Lower lobe of right lung (tissue), 2 donors: ENCODE measurements around the gene CHP1. TPM values are rescaled to one million over a fixed set of nuclear protein-coding genes. Genes with fewer than 3 reads are reported as not detected.
"Not testable (repeated sequence)": the region's sequence is repeated elsewhere in the genome, so short reads cannot be mapped to it uniquely, and the experiment has no call there.

ENCODE experiments used
- ATAC-seq, 2 donors: fragments of 200-7000 bp; cut with Tn5 transposase; one replicate each; pipeline ENCODE4 v1.9.1; 2020 to 2022; ENCODE audit warnings: mild to moderate bottlenecking in 2 of 2, moderate library complexity in 2 of 2
- DNase-seq: peaks from one replicate; pipeline ENCODE4 v3.0.0-alpha.2; 2020
- H3K27ac ChIP-seq: fragments of 200-600 bp; one replicate; pipeline ENCODE4 v1.8.0; 2022
- H3K27me3 ChIP-seq: fragments of 200-600 bp; one replicate; pipeline ENCODE4 v1.8.0; 2022; ENCODE audit warnings: low read depth
- H3K36me3 ChIP-seq: fragments of 200-600 bp; one replicate; pipeline ENCODE4 v1.8.0; 2022; ENCODE audit warnings: mild to moderate bottlenecking
- H3K4me1 ChIP-seq: fragments of 200-600 bp; one replicate; pipeline ENCODE4 v1.8.0; 2022
- H3K4me3 ChIP-seq: fragments of 200-600 bp; one replicate; pipeline ENCODE4 v1.8.0; 2022; ENCODE audit warnings: mild to moderate bottlenecking
- H3K9me3 ChIP-seq: fragments of 200-600 bp; one replicate; pipeline ENCODE4 v1.8.0; 2022
- intact Hi-C: fragments of 100-400 bp; cut with DNase I; formaldehyde crosslinking; loops from one replicate; pipeline ENCODE4 v1.11.0; 2022
- total RNA-seq: library from RNA; stranded (reverse); fragmentation: NEBNext Ultra II Directional; extraction: Animal tissue kit (Norgen Biotek cat#: 25700); gene quantifications from one replicate; pipeline ENCODE4 v1.2.1, GENCODE V29; 2021
- TF ChIP-seq, protein P1 (sequence below): fragments of 200-600 bp; IDR thresholded peaks from one replicate; pipeline ENCODE4 v1.8.0; 2022; ENCODE audit warnings: antibody characterized with exemption, mild to moderate bottlenecking
- donor health status: DM: no; HTN: yes; CAD: no; lungs with severe emphysema.

CHP1 gene
- total RNA-seq, 1 donor from 2014 or later: 159 TPM

DNA sequence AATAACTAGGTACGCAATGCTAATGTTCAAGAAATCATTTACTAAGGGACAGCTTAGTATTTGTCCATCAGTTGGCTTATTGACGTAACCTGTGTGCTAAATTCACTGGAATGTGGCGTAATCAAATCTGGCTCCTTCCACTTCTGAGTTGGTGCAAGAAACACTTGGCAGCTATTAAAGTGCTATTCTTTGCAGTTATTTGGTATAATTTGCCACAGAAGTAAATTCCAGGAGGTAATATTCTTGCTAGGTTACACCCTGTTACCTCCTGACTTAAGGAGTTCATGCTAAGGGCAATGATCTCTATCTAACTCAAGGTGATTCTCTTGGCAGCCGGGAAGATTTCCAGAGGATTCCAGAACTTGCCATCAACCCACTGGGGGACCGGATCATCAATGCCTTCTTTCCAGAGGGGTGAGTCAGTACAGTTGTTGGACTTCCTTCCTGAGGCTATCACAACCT is 25.5 kb downstream of the CHP1 start:
- peak; percentile 81 to 88 for ATAC-seq
- intact Hi-C loops: no loop called here
- Histone ChIP-seq H3K4me3 (no peak overlapping the region), H3K4me1 (peaks cover 27% of the 10 kb centered on the region), H3K27ac (peak overlapping the region; percentile 54), H3K9me3 (no peaks in the 10 kb centered on the region), H3K36me3 (peaks cover 31% of the 10 kb centered on the region), H3K27me3 (no peaks in the 10 kb centered on the region)
- no peak for DNase-seq
- TF ChIP-seq, protein P1, sequence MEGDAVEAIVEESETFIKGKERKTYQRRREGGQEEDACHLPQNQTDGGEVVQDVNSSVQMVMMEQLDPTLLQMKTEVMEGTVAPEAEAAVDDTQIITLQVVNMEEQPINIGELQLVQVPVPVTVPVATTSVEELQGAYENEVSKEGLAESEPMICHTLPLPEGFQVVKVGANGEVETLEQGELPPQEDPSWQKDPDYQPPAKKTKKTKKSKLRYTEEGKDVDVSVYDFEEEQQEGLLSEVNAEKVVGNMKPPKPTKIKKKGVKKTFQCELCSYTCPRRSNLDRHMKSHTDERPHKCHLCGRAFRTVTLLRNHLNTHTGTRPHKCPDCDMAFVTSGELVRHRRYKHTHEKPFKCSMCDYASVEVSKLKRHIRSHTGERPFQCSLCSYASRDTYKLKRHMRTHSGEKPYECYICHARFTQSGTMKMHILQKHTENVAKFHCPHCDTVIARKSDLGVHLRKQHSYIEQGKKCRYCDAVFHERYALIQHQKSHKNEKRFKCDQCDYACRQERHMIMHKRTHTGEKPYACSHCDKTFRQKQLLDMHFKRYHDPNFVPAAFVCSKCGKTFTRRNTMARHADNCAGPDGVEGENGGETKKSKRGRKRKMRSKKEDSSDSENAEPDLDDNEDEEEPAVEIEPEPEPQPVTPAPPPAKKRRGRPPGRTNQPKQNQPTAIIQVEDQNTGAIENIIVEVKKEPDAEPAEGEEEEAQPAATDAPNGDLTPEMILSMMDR: no peak

DNA sequence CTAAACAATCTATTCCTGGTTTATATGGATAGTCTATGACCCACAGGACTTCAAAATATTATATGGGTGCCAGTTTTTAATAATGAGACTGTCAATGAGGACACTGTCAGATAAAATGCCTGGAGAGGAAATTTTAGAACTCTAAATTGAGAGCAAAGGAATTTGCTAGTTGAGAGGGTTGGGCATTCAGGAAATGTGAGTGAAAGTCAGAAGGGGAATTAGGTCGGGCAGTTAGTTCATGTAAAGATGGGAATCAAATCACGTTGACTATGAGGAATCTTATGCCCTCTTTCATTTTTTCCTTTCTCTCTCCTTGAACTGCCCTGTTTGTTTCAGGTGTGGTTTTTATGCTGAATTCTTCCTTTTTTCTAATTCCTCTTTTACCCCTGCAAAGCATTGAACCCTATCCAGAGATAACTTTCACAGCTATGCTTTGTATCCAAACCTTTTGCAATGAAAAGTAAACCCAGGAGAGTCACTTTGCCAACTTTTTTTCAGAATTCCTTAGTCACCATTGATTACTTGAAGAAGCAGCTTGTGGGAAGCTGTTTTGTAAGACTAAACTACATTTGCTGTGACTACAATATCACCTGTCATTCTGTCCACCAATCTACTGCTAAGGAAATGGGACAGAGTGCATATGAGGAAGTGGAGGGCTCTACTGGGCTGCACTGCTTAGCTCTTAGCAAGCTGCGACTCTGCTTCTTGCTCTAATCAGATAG is 27.8 kb downstream of the CHP1 start:
- intact Hi-C loops: no loop called here
- H3K36me3 ChIP-seq: peaks cover 39% of the 10 kb centered on the region
- ATAC-seq (peak; percentile 74 to 85), DNase-seq (peak; percentile 50)
- no peak overlapping the region for H3K4me3 ChIP-seq
- peaks cover 38% of the 10 kb centered on the region for H3K4me1 ChIP-seq
- peak overlapping the region; percentile 59 for H3K27ac ChIP-seq
- H3K9me3 ChIP-seq: no peaks in the 10 kb centered on the region
- no peaks in the 10 kb centered on the region for H3K27me3 ChIP-seq
- TF ChIP-seq, protein P1: no peak

DNA sequence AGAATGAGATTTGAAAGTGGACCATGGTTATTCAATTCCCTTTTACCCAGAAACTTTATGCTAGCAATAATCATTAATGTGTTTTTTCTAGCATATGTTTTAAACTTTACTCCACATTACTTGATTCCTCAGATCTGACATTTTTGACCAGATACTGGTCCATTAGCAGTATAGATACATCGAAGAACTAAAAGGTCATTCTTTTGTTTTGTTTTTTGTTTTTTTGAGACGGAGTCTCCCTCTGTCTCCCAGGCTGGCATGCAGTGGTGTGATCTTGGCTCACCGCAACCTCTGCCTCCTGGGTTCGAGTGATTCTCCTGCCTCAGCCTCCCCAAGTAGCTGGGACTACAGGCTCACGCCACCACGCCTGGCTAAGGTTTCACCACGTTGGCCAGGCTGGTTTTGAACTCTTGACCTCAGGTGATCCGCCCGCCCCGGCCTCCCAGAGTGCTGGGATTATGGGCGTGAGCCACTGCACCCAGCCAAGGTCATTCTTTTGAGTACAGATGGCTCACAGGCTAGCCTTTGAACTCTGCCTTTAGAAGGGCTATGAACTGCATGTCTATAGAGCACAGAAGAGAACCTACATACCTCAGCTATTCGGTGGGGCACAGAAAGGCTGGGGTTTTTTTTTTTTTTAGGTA is 28.6 kb downstream of the CHP1 start:
- Histone ChIP-seq H3K9me3 (no peaks in the 10 kb centered on the region), H3K4me3 (no peak overlapping the region), H3K36me3 (peaks cover 43% of the 10 kb centered on the region), H3K27me3 (no peaks in the 10 kb centered on the region), H3K27ac (peak overlapping the region; percentile 59), H3K4me1 (peaks cover 45% of the 10 kb centered on the region)
- DNase-seq (no peak), ATAC-seq (no peak)
- intact Hi-C loops: no loop called here
- TF ChIP-seq, protein P1: no peak

DNA sequence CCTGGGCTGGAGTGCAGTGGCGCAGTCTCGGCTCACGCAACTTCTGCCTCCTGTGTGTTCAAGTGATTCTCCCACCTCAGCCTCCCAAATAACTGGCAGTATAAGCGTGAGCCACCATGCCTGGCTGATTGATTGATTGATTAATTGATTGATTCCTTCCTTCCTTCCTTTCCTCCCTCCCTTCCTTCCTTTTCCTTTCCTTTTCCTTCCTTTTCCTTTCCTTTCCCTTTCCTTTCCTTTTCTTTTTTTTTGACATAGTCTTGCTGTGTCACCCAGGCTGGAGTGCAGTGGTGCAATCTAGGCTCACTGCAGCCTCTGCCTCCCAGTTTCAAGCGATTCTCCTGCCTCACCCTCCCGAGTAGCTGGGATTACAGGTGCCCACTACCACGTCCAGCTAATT is 29.9 kb downstream of the CHP1 start:
- H3K9me3 ChIP-seq, H3K27me3 ChIP-seq, ATAC-seq, intact Hi-C loops, H3K27ac ChIP-seq, DNase-seq, H3K4me3 ChIP-seq: not testable (repeated sequence)
- H3K4me1 ChIP-seq: peaks cover 45% of the 10 kb centered on the region
- peaks cover 51% of the 10 kb centered on the region for H3K36me3 ChIP-seq

DNA sequence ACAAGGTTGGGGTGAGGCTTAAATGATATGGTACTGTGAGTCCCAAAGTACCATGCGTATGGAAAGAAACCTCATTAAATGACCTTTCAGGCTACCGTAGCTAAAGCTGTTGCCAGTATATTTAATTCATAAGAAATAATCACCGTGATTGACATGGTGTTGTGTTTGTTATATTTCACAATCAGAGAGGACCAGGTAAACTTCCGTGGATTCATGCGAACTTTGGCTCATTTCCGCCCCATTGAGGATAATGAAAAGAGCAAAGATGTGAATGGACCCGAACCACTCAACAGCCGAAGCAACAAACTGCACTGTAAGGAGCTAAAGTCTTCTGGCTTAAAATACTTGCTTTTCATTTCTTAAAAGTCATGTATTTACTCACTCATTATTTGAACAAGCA is 31.5 kb downstream of the CHP1 start:
- no peak overlapping the region for H3K27ac ChIP-seq
- no peaks in the 10 kb centered on the region for H3K9me3 ChIP-seq
- no peak for DNase-seq
- ATAC-seq: peak in 1 of 2 donors; percentile 24
- H3K4me1 ChIP-seq: peaks cover 38% of the 10 kb centered on the region
- no peaks in the 10 kb centered on the region for H3K27me3 ChIP-seq
- no peak overlapping the region for H3K4me3 ChIP-seq
- H3K36me3 ChIP-seq: peaks cover 55% of the 10 kb centered on the region
- intact Hi-C loops: no loop called here
- TF ChIP-seq, protein P1: no peak

DNA sequence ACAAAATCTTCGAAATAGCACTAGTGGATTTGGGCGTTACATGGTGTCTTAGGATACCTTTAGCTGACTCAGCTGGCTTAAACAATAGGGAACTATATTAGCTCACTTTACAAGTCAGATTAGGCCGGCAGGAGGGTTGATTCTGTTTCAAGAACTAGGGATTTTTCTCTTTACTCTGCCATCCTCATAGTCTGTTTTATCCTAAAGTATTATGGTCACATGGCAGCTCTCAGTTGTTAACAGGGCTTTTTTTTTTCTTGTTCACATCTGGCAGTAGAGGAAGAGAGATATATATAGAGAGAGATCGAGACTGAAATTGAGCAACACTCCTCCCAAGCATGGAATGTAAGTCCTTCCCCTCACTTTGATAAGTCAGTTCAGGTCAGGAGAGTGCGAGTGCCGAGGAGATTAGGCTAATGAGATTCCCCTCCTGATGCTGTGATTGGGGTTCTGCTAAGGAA is 32.9 kb downstream of the CHP1 start:
- H3K36me3 ChIP-seq: peaks cover 57% of the 10 kb centered on the region

More for the DNA sequence above, 32.9 kb downstream of the CHP1 start:
- H3K27me3 ChIP-seq: no peaks in the 10 kb centered on the region
- H3K4me1 ChIP-seq: peaks cover 28% of the 10 kb centered on the region
- TF ChIP-seq, protein P1: no peak
- ATAC-seq (peak; percentile 65 to 66), DNase-seq (no peak)
- intact Hi-C loops: no loop called here
- no peaks in the 10 kb centered on the region for H3K9me3 ChIP-seq
- no peak overlapping the region for H3K27ac ChIP-seq
- no peak overlapping the region for H3K4me3 ChIP-seq
